Right cardiac atrium (tissue), 5 donors: ENCODE measurements around the gene LIMS4. TPM values are rescaled to one million over a fixed set of nuclear protein-coding genes. Genes with fewer than 3 reads are reported as not detected.
"Not testable (repeated sequence)": the region's sequence is repeated elsewhere in the genome, so short reads cannot be mapped to it uniquely, and the experiment has no call there.

ENCODE experiments used
- ATAC-seq, 2 donors: fragments of 200-7000 bp; cut with Tn5 transposase; one replicate each; pipeline versions ENCODE4 v1.8.0 to v1.9.1; 2020; ENCODE audit warnings: moderate library complexity in 2 of 2, mild to moderate bottlenecking in 1 of 2
- DNase-seq, 3 donors: peaks; one replicate each; pipeline ENCODE4 v3.0.0-alpha.2; 2020
- H3K27ac ChIP-seq: one replicate; pipeline ENCODE4 v1.5.1; 2013; ENCODE audit warnings: mild to moderate bottlenecking, low read length, control low read depth, moderate library complexity
- H3K27me3 ChIP-seq: one replicate; pipeline ENCODE4 v1.6.1; 2013; ENCODE audit not compliant: control insufficient read depth, insufficient read depth
- H3K4me1 ChIP-seq: one replicate; pipeline ENCODE4 v1.6.1; 2013; ENCODE audit warnings: low read length; ENCODE audit not compliant: control insufficient read depth, insufficient read depth
- H3K4me3 ChIP-seq: one replicate; pipeline ENCODE4 v1.5.1; 2013; ENCODE audit warnings: low read length, control low read depth
- H3K9me3 ChIP-seq: one replicate; pipeline ENCODE4 v1.6.1; 2013; ENCODE audit warnings: low read length; ENCODE audit not compliant: control insufficient read depth
- WGBS: extraction: QIAGEN DNeasy Blood & Tissue Kit; methylation state at CpG from one replicate; pipeline ENCODE4 v1.1.7; 2013; 5-methylcytosine and 5-hydroxymethylcytosine counted together
- intact Hi-C, 4 donors: fragments of 100-400 bp; cut with DNase I; formaldehyde crosslinking; loops; one replicate each; pipeline versions ENCODE4 v1.11.0 to v1.14.0; 2022 to 2023
- long read RNA-seq, 4 donors: library from polyadenylated mRNA; unstranded; transcript quantifications; one replicate each; pipeline ENCODE4 v2.0.0, GENCODE V29; 2020 to 2021
- polyA plus RNA-seq: library from polyadenylated mRNA; stranded (reverse); fragments of 200-250 nt; gene quantifications from one replicate; pipeline ENCODE4 v1.2.3, GENCODE V29; 2013
- total RNA-seq, 4 donors: library from RNA; stranded (reverse); fragmentation: NEBNext Ultra II Directional; extraction: Animal tissue kit (Norgen Biotek cat#: 25700); gene quantifications; one replicate each; pipeline ENCODE4 v1.2.1, GENCODE V29; 2021
- donor health status: healthy with polysubstance abuse.
- donor health status: DM: no; HTN: yes; CAD: no.
- donor health status: DM: no; HTN: no; CAD: no.
- donor health status: DM: no; HTN: yes; CAD: no; lungs with severe emphysema.
- donor health status: DM: yes; HTN: yes; CAD: no.

The LIMS4 gene
- total RNA-seq (1 to 10 TPM; 1.4 to 3.4 (median 2.9) TPM), polyA plus RNA-seq (2.2 TPM)
- long read RNA-seq, donor 1 = 0 reads
- long read RNA-seq, donor 2 = 0 reads
- long read RNA-seq, donor 3 = 0 reads
- long read RNA-seq, donor 4, partial matches to known transcripts = 0 of 1 reads
- long read RNA-seq, donor 4, other reads (novel, unspliced or antisense) = 1 of 1 reads

GRCh38 chr2:110472171-110473058, at the start of gene LIMS4:
Gene LIMS4 (minus strand): TSS chr2:110472816. CDS start chr2:110472778, 38 bp downstream.
- DNase-seq, H3K9me3 ChIP-seq, H3K4me3 ChIP-seq, H3K4me1 ChIP-seq, intact Hi-C loops, H3K27ac ChIP-seq, H3K27me3 ChIP-seq: not testable (repeated sequence)
- ATAC-seq = peak; percentile 97 to 98
- WGBS = no CpG with 5 or more reads among the region's 29 CpGs

- intact Hi-C loops, H3K4me3 ChIP-seq, H3K27ac ChIP-seq, DNase-seq, H3K9me3 ChIP-seq, H3K4me1 ChIP-seq, H3K27me3 ChIP-seq: not testable (repeated sequence)
- ATAC-seq = peak; percentile 64 to 67
- WGBS = no CpG with 5 or more reads among the region's 8 CpGs
These were observed 27.2 kb upstream of the LIMS4 start for GRCh38 chr2:110499755-110500377.

GRCh38 chr2:110496027-110496426, 23.4 kb upstream of the LIMS4 start:
- H3K9me3 ChIP-seq, H3K27me3 ChIP-seq, ATAC-seq, H3K27ac ChIP-seq, DNase-seq, H3K4me1 ChIP-seq, intact Hi-C loops, H3K4me3 ChIP-seq: not testable (repeated sequence)
- no CpG with 5 or more reads among the region's 6 CpGs for WGBS

GRCh38 chr2:110494488-110494887, 21.9 kb upstream of the LIMS4 start:
- not testable (repeated sequence) for ATAC-seq

GRCh38 chr2:110488991-110489390, 16.4 kb upstream of the LIMS4 start:
- H3K27ac ChIP-seq, H3K9me3 ChIP-seq, H3K4me3 ChIP-seq, H3K4me1 ChIP-seq, intact Hi-C loops, H3K27me3 ChIP-seq, DNase-seq, ATAC-seq: not testable (repeated sequence)
- no CpG with 5 or more reads among the region's 1 CpG for WGBS

More at GRCh38 chr2:110494488-110494887, 21.9 kb upstream of the LIMS4 start:
- H3K4me1 ChIP-seq, H3K27ac ChIP-seq, H3K27me3 ChIP-seq, DNase-seq, intact Hi-C loops, H3K9me3 ChIP-seq, H3K4me3 ChIP-seq: not testable (repeated sequence)
- no CpG with 5 or more reads among the region's 3 CpGs for WGBS

- H3K27me3 ChIP-seq, H3K4me3 ChIP-seq, H3K4me1 ChIP-seq, H3K27ac ChIP-seq, ATAC-seq, intact Hi-C loops, H3K9me3 ChIP-seq, DNase-seq: not testable (repeated sequence)
- no CpG with 5 or more reads among the region's 4 CpGs for WGBS
These were observed 10.1 kb upstream of the LIMS4 start for GRCh38 chr2:110482697-110483096.

GRCh38 chr2:110481200-110481599, 8.6 kb upstream of the LIMS4 start:
- DNase-seq, H3K27me3 ChIP-seq, H3K9me3 ChIP-seq, H3K4me3 ChIP-seq, H3K27ac ChIP-seq, H3K4me1 ChIP-seq, intact Hi-C loops: not testable (repeated sequence)
- WGBS = no CpG with 5 or more reads among the region's 3 CpGs
- peak in 1 of 2 donors; percentile 65 for ATAC-seq

GRCh38 chr2:110480084-110480483, 7.5 kb upstream of the LIMS4 start:
- no CpG with 5 or more reads among the region's 4 CpGs for WGBS
- H3K27me3 ChIP-seq, intact Hi-C loops, H3K4me1 ChIP-seq, H3K4me3 ChIP-seq, ATAC-seq, H3K27ac ChIP-seq, H3K9me3 ChIP-seq, DNase-seq: not testable (repeated sequence)

GRCh38 chr2:110477370-110477769, 4.8 kb upstream of the LIMS4 start:
- H3K4me1 ChIP-seq, H3K27me3 ChIP-seq, H3K27ac ChIP-seq, ATAC-seq, H3K4me3 ChIP-seq, intact Hi-C loops, DNase-seq, H3K9me3 ChIP-seq: not testable (repeated sequence)
- WGBS = no CpG with 5 or more reads among the region's 7 CpGs

- H3K27me3 ChIP-seq, H3K4me3 ChIP-seq, DNase-seq, H3K27ac ChIP-seq, intact Hi-C loops, ATAC-seq, H3K9me3 ChIP-seq, H3K4me1 ChIP-seq: not testable (repeated sequence)
- WGBS = no CpG with 5 or more reads among the region's 6 CpGs
These were observed 4.3 kb upstream of the LIMS4 start for GRCh38 chr2:110476952-110477351.
